ENCODE measurements around the gene FAM117B. TPM values are rescaled to one million over a fixed set of nuclear protein-coding genes. Genes with fewer than 3 reads are reported as not detected.

The FAM117B gene
- total and polyA plus RNA-seq, 2 of the 8 experiments (the other 6 are each of a cell fraction or from before 2014, with no cell fraction given), result 3.9 to 22.6 TPM

GRCh38 chr2:202717598-202718310 lies 83.0 kb downstream of the FAM117B start (continued):
- no peak for TF ChIP-seq YY1 (IDR thresholded peaks at IDR 0.05; ENCODE audit: low read depth, low read length)
- no peak for TF ChIP-seq CHD7 (IDR thresholded peaks at IDR 0.05; ENCODE audit: insufficient replicate concordance, low read length)
- no peak for TF ChIP-seq BACH1 (IDR thresholded peaks at IDR 0.05; ENCODE audit: low read length)
- no peak for TF ChIP-seq GABPA (IDR thresholded peaks at IDR 0.05; ENCODE audit: borderline replicate concordance, insufficient read depth, low read length)
- TF ChIP-seq TEAD4 (IDR thresholded peaks at IDR 0.05; ENCODE audit: low read depth, low read length), result no peak

Measured in H1 (cell line).